HCT116 (cell line): Measurements from ENCODE around the gene AMDHD2. TPM values are rescaled to one million over a fixed set of nuclear protein-coding genes. Genes with fewer than 3 reads are reported as not detected.
A peak's percentile ranks its signal among the peaks of the same experiment; 100 is the strongest.

Experiments
- ATAC-seq: fragments of 200-7000 bp; cut with Tn5 transposase; 2 replicates; pipeline ENCODE4 v1.9.1; 2020; ENCODE audit warnings: mild to moderate bottlenecking, moderate library complexity
- BruUV-seq: library from RNA; stranded (reverse); fragments of 400-500 nt; replicated peaks from 2 replicates; lab custom pipeline; 2021; lab: Mats Ljungman, UMichigan
- CTCF ChIA-PET: fragments of 300-600 bp; sonication (Branson Sonifier 250); formaldehyde crosslinking; loops from one replicate; lab custom pipeline; 2021; ENCODE audit warnings: antibody characterized with exemption; lab: Charles Lee
- POLR2A ChIA-PET: fragments of 300-600, 350-600 bp; sonication (Branson Sonifier 250); formaldehyde crosslinking; loops from one replicate; lab custom pipeline; 2021; ENCODE audit warnings: antibody characterized with exemption; lab: Charles Lee
- RAD21 ChIA-PET, 2 experiments: fragments of 300-600 bp; sonication (Branson Sonifier 250); formaldehyde crosslinking; loops; one replicate each; lab custom pipeline; 2023; ENCODE audit warnings: low total read pairs in 2 of 2; ENCODE audit not compliant: uncharacterized antibody in 2 of 2, unreplicated experiment in 2 of 2, low non-redundant PET in 1 of 2; lab: Charles Lee
- DNase-seq: peaks from one replicate; pipeline ENCODE4 v3.0.0-alpha.2; 2010; ENCODE audit warnings: low read depth, low spot score
- H2AFZ ChIP-seq: fragments of 200-600 bp; shearing (Covaris generic), sonication (generic); 2 replicates; pipeline ENCODE4 v1.6.1; 2017; ENCODE audit warnings: low read depth, mixed run types, mixed read lengths, antibody characterized with exemption, low read length; ENCODE audit not compliant: poor library complexity, severe bottlenecking
- H3K27ac ChIP-seq: 2 replicates; pipeline ENCODE4 v1.5.1; 2012; ENCODE audit warnings: low read depth, low read length
- H3K27me3 ChIP-seq: fragments of 200-600 bp; sonication (generic); 2 replicates; pipeline ENCODE4 v1.6.1; 2016; ENCODE audit warnings: mixed run types, low read length, mixed read lengths; ENCODE audit not compliant: insufficient read depth
- H3K36me3 ChIP-seq, 2 experiments: fragments of 200-500 bp in 1 of 2; fragments of 200-600 bp in 1 of 2; sonication (Bioruptor generic) in 1 of 2; sonication (generic) in 1 of 2; 2 replicates each; pipeline versions ENCODE4 v1.5.1 to v1.6.1; 2014 to 2016; ENCODE audit warnings: low read length in 2 of 2, inconsistent platforms in 1 of 2, mixed read lengths in 1 of 2, mixed run types in 1 of 2; ENCODE audit not compliant: insufficient read depth in 2 of 2, control insufficient read depth in 1 of 2
- H3K4me1 ChIP-seq, 2 experiments: fragments of 200-600 bp in 1 of 2; sonication (generic) in 1 of 2; 2 replicates each; pipeline versions ENCODE4 v1.5.1 to v1.6.1; 2012 to 2017; ENCODE audit warnings: low read length in 2 of 2, inconsistent platforms in 1 of 2, mild to moderate bottlenecking in 1 of 2, mixed read lengths in 1 of 2, mixed run types in 1 of 2, moderate library complexity in 1 of 2; ENCODE audit not compliant: insufficient read depth in 2 of 2, control insufficient read depth in 1 of 2
- H3K4me2 ChIP-seq: fragments of 200-600 bp; sonication (generic); 2 replicates; pipeline ENCODE4 v1.6.1; 2017; ENCODE audit warnings: mixed run types, low read length, mixed read lengths
- H3K4me3 ChIP-seq, 2 experiments: fragments of 200-600 bp in 1 of 2; sonication (generic) in 1 of 2; replicated peaks in 1 of 2; 2 replicates each; pipeline ENCODE4 v1.5.1; 2011 to 2016; ENCODE audit warnings: low read length in 2 of 2, control low read depth in 1 of 2, low read depth in 1 of 2, mild to moderate bottlenecking in 1 of 2, mixed read lengths in 1 of 2, mixed run types in 1 of 2
- H3K79me2 ChIP-seq: fragments of 200-600 bp; sonication (generic); 2 replicates; pipeline ENCODE4 v1.6.1; 2017; ENCODE audit warnings: mild to moderate bottlenecking, mixed run types, low read length, moderate library complexity, mixed read lengths; ENCODE audit not compliant: insufficient read depth
- H3K9ac ChIP-seq: fragments of 200-600 bp; sonication (generic); 2 replicates; pipeline ENCODE4 v1.6.1; 2016; ENCODE audit warnings: low read length, mixed read lengths
- H3K9me2 ChIP-seq: fragments of 200-600 bp; sonication (generic), shearing (Covaris generic); 2 replicates; pipeline ENCODE4 v1.6.1; 2017; ENCODE audit warnings: mixed run types, mild to moderate bottlenecking, moderate library complexity; ENCODE audit not compliant: insufficient read depth
- H3K9me3 ChIP-seq, 2 experiments: fragments of 200-500 bp in 1 of 2; fragments of 200-600 bp in 1 of 2; sonication (Bioruptor generic) in 1 of 2; sonication (generic) in 1 of 2; 2 replicates each; pipeline ENCODE4 v1.6.1; 2014 to 2017; ENCODE audit warnings: low read length in 2 of 2, mixed read lengths in 2 of 2, inconsistent platforms in 1 of 2, low read depth in 1 of 2, mild to moderate bottlenecking in 1 of 2, mixed run types in 1 of 2, moderate library complexity in 1 of 2; ENCODE audit not compliant: control insufficient read depth in 1 of 2, insufficient read depth in 1 of 2
- H4K20me1 ChIP-seq: fragments of 200-600 bp; sonication (generic), shearing (Covaris generic); 2 replicates; pipeline ENCODE4 v1.6.1; 2017; ENCODE audit warnings: mixed run types, mild to moderate bottlenecking, moderate library complexity; ENCODE audit not compliant: insufficient read depth
- ATF3 ChIP-seq: IDR thresholded peaks from 2 replicates; pipeline ENCODE4 v1.6.1; 2012
- CBX3 ChIP-seq: IDR thresholded peaks from 2 replicates; pipeline ENCODE4 v1.6.1; 2012; ENCODE audit warnings: low read depth
- EGR1 ChIP-seq: IDR thresholded peaks from 2 replicates; pipeline ENCODE4 v1.6.1; 2012; ENCODE audit warnings: low read depth
- ELF1 ChIP-seq: IDR thresholded peaks from 2 replicates; pipeline ENCODE4 v1.6.1; 2012; ENCODE audit warnings: low read depth, borderline replicate concordance
- EZH2 ChIP-seq: fragments of 200-600 bp; sonication (generic); IDR thresholded peaks from 2 replicates; pipeline ENCODE4 v1.6.1; 2017; ENCODE audit warnings: antibody characterized with exemption, mixed run types
- POLR2A ChIP-seq: IDR thresholded peaks from 2 replicates; pipeline ENCODE4 v1.7.0; 2011; ENCODE audit warnings: borderline replicate concordance; ENCODE audit not compliant: insufficient read depth, insufficient read length; ENCODE audit errors: extremely low read depth
- POLR2AphosphoS5 ChIP-seq: IDR thresholded peaks from 2 replicates; pipeline ENCODE4 v1.6.1; 2011; ENCODE audit warnings: mild to moderate bottlenecking, low read depth, low read length, moderate library complexity
- RAD21 ChIP-seq: IDR thresholded peaks from 2 replicates; pipeline ENCODE4 v1.6.1; 2012; ENCODE audit warnings: low read depth, mild to moderate bottlenecking
- SIN3A ChIP-seq: IDR thresholded peaks from 2 replicates; pipeline ENCODE4 v1.6.1; 2012; ENCODE audit warnings: low read depth
- ZBTB33 ChIP-seq: IDR thresholded peaks from 2 replicates; pipeline ENCODE4 v1.6.1; 2011; ENCODE audit warnings: mild to moderate bottlenecking, low read length, moderate library complexity; ENCODE audit not compliant: insufficient replicate concordance; ENCODE audit errors: extremely low read depth
- ZNF274 ChIP-seq: fragments of 200-500 bp; sonication (Bioruptor generic); IDR thresholded peaks from 2 replicates; pipeline ENCODE4 v1.6.1; 2014; ENCODE audit warnings: mild to moderate bottlenecking, low read depth, low read length, inconsistent platforms
- intact Hi-C: fragments of 100-400 bp; cut with micrococcal nuclease; formaldehyde crosslinking; loops from 2 replicates; pipeline ENCODE4 v1.10.0; 2022
- total RNA-seq: library from RNA; stranded (reverse); gene quantifications from one replicate; pipeline ENCODE4 v1.2.1, GENCODE V29; 2021; ENCODE audit not compliant: unreplicated experiment

Gene AMDHD2
- total RNA-seq, 1 experiment from 2014 or later: 42.9 TPM

- DNase-seq: no peak
- ATAC-seq: no peak
- H3K27ac ChIP-seq: peak overlapping the region; percentile 98
- no peaks in the 10 kb centered on the region for H3K9me3 ChIP-seq
- intact Hi-C loops: no loop called here
- H4K20me1 ChIP-seq: peaks cover 5% of the 10 kb centered on the region; the same call in 1 of the 2 replicates
- H3K9ac ChIP-seq: peak overlapping the region; percentile 95
- H3K36me3 ChIP-seq: no peaks in the 10 kb centered on the region
- TSS peak; percentile 52 for BruUV-seq
- no peaks in the 10 kb centered on the region for H3K27me3 ChIP-seq
- peaks cover 59% of the 10 kb centered on the region for H3K79me2 ChIP-seq
- peak overlapping the region; percentile 86 to 95 for H3K4me3 ChIP-seq
- ChIA-PET RAD21 (interaction anchor here in 1 of 2 experiments (0.6 kb wide), 1 partner anchor 24 kb away, joined by 3 read pairs; no protein-coding TSS in a partner anchor), CTCF (no interaction called here), POLR2A (interaction anchor here (1.1 to 1.2 kb wide), 2 partner anchors 87 to 551 kb away, joined by 3 read pairs; partner anchors contain the start of gene RPS2)
- no peak for TF ChIP-seq ZNF274
- TF ChIP-seq ZBTB33: no peak
- no peak for TF ChIP-seq ELF1
- TF ChIP-seq POLR2AphosphoS5: no peak
- TF ChIP-seq EZH2: no peak
- TF ChIP-seq SIN3A: no peak
- TF ChIP-seq RAD21: no peak
- no peak for TF ChIP-seq ATF3
- no peak for TF ChIP-seq CBX3
- no peak for TF ChIP-seq EGR1
- TF ChIP-seq POLR2A: no peak
- H3K9me2 ChIP-seq: no peaks in the 10 kb centered on the region
- H3K4me1 ChIP-seq: peaks cover 20 to 52% of the 10 kb centered on the region in 2 experiments
- no peak overlapping the region for H2AFZ ChIP-seq
- peak overlapping the region; percentile 98 for H3K4me2 ChIP-seq
These were observed 4.9 kb upstream of the AMDHD2 start for GRCh38 chr16:2515180-2515851.
